CD4-positive, alpha-beta T cell treated with Interleukin-12 subunit alpha and Interleukin-12 subunit beta, for 1 hour (primary cell): ENCODE results near the gene TIMP2.

Experiments
- DNase-seq: peaks from one replicate; pipeline ENCODE4 v3.0.0-alpha.2; 2020

Gene TIMP2

DNA sequence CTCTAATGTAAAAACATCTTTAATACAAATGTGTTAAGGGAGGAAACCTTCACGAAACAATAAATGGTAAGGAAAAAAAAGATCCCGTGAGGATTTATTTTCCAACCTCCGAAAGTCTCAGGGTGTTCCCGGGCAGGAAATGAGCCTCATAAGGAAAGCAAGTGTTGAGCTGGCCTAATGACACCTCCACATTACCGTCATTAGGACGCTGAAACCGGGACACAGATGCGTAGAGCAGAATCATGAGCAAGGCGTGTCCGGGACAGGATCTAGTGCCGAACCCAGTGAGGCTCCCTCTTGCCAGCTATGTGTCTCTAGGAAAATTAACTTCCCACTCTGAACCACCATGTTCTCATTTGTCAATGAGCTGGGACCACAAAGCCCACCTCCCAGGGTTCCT lies 120.4 kb downstream of the TIMP2 start:
- DNase-seq, result no peak

DNA sequence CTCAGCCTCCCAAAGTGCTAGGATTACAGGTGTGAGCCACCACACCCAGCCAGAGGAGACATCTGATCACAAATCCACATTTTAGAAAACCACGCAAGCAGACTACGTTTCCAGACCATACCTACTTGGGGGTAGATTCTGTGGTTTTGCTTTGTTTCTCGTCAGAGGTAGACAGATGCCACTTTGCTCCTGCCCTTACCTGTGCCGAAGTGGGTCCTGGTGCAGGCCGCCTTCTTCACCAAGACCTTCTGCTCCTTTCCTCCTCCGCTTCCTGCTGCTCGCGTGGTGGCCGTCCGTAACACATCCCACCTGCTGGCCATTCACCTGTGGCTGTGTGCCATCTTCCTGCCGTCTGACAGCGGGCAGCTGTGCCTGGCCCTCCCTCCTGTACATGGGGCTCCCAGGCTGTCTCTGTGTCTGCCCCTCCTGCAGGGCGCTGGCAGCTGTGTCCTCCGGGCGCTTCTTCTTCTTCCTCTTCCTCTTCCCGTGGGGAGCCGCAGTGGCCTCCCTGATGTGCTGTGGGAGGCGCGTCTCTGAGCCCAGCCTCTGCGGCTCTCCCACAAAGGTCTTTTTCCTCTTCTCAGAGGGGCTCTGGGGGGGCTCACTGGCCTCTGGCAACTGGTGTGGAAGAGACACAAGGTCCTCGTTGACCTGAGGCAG lies 121.9 kb downstream of the TIMP2 start:
- no peak for DNase-seq
